Endometrium (tissue), 2 donors: ENCODE data around the gene SLC37A1.

Source experiments
- FAIRE-seq: peaks from 2 replicates; lab custom pipeline; 2012; peaks lifted over from hg19 to GRCh38; lab: Jason Lieb, UNC
- donor health status: control.
- donor health status: control.

SLC37A1 gene

DNA sequence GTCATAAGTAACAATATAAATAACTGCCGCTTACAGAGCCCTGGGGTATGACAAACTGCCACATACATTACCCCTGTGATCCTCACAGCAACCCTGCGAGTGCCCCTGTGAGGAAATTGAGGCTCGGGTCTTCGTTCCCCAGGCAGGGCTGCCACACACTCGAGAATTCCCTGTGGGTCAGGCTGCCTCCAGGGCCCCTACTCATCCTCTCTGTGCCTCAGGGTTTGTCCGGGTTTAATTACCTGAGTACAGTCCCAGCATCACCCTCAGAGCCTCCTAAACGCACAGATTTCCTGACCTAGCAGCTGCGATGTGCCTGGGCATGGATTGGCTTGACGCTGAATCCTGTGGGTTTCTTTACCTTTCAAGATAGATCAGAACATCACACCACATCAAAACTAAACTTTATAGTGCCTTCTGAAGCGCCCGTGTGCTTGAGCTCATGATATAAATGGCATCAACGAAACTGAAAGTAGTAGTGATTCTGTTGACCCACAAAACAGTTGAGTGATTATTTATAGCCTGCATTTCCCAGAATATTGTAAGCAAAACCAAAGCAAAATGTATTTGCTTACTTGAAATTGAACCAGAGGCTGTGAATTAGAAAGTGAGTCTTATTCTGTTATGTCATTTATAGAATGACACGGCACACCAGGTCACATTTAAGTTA, 14.0 kb downstream of the SLC37A1 start:
- FAIRE-seq: no peak

- no peak for FAIRE-seq
Observed at GRCh38 chr21:42530167-42530518, 16.5 kb downstream of the SLC37A1 start.

DNA sequence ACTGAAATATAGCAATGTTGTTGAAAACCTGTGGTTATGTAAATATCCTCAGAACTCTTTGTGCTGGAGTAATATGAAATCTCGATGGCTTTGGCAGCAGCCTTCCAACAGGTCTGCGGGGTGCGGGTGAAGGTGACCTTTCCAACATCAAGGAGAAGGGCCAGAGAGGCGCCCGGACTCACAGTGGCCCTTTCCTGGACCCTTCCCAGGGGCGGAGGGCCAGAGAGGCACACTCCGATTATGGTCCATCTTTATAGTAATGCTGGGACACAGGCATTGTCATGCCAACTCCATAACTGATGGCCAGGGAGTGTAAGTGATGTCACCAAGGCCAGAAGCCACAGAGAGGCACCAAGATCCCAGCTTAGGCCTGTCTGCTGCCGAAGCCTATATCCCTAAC, 18.1 kb downstream of the SLC37A1 start:
- no peak for FAIRE-seq

DNA sequence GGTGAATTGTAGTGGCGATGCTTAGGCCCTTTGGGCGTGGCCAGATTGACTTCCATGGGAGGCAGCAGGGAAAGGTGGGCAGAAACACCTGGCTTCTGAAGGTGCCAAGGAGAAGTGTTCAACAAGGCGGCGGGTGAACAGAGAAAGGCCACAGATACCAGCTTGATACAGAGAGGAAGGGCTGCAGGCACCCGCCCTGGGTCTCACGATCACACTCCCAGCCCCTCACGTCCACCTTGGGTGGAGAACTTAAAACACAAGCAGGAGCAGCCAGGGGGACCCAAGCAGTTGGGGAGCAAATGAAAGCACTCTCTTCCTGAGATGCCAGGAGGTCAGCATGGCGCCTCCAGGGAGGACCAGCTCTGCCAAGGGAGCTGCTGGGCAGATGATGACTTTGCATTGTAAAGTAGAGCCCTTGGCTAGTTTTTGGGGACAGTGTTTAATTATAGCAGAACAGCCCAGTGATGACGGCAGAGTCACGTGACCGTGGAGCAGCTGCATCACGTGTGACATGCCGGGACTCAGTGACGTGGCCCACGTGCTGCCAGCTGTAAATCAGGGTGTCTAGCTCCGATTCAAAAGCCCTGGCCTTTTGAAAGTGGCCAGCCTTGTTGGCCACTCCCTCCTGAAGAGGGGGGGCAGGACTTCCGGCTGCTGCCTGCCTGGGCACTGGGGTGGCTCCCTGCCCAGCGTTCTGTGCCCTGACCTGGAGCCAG, 19.0 kb downstream of the SLC37A1 start:
- FAIRE-seq: no peak

- FAIRE-seq: no peak
Observed at GRCh38 chr21:42533306-42533962, 19.8 kb downstream of the SLC37A1 start.

- FAIRE-seq: no peak
Observed at GRCh38 chr21:42533963-42534355, 20.3 kb downstream of the SLC37A1 start.

DNA sequence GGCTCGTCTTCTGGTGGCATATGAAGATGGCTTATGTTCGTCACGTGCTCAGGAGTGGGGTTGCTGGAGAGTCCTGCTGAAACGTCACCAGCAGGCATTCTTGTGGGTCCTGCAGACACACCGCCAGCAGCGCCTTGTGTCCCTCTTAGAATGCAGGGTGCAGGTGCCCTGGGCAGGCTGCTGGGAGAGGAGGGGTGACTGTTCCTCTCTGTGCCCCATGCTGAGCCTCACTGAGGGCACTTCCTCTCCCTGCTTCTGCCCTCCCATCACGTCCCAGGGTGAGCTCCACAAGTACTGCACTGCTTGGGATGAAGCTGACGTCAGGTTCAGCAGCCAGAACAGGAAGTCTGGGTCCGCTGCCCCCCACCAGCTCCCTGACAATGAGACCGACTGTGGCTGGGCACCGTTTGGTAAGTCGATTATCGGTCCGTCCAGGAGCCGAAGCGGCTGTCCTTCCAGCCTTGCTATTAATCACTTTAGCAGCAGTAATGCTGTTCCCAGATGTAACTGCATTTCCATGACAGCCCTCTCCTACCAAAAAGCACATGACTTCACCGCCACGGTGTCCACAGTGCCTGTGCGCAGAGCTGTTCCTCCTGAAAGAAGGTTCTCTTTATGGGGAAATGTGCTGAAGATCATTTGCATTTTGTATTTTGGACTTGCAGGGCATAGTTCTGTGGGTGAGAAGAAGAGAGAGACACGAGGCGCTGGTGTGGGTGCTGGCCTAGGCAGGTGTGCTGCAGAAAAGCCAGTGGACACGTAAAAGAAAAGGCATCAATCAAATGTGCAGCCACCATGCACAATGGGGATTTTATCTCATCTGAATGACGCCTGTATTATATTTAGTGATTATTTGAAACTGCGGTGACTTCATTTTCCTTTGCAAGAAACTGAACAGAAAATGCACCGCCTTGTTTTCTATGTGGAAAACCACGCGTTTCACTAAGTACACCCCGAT, 21.0 kb downstream of the SLC37A1 start:
- no peak for FAIRE-seq

- FAIRE-seq: no peak
Observed at GRCh38 chr21:42535602-42536171, 22.0 kb downstream of the SLC37A1 start.

DNA sequence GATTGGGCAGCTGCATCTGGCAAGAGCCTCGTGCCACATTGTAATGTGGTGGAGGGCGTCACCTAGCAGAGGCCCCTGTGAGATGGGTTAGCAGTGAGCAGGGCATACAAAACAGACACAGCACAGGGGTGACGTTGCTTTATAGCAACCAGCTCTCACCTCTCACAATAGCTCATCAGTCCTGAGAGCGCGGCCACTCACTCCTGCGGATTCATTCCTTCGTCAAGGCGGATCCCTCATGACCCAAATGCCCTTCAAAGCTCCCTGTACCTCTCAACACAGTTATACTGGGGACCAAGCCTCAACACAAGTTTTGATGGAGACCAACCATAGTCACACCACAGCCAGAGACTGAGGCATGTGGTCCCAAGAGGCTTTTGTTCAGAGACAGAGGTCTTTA, 22.9 kb downstream of the SLC37A1 start:
- no peak for FAIRE-seq

- FAIRE-seq: no peak
Observed at GRCh38 chr21:42537106-42537742, 23.6 kb downstream of the SLC37A1 start.

DNA sequence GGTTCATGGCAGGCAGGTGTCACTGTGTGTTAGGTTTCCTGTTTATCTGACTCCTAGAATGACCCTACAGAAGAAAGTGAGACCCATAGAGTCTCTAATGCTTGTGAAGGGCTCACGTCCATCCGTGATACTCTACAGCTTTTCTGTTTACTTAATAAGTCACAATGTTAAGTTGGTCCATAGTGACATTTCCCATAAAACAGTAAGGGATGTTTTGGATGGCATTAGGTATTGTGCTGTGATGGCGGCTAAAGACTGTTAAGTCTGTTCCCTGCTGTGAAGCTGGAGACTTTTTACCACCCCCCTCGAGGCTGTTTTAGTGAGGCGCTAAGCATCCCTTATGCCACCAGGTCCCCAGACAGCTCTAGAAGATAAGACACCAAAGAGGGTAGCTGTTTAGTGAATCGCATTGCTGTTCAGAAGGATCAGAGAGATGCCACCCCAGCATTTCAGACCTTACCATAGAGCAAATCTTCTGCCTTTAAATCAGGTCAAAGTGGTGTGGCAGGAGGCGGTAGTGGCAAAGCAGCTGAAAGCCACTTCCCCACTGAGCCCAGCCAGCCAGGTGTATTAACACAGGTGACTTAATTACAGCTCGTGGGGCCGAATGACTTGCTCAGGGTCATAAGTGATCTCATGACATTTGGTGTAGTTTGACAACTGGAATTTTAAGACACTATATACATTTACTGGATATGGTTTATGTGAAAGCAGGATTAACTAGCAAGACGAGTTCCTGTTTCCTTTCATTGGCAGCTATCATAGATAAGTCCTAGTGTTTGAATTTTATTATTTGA, 25.0 kb downstream of the SLC37A1 start:
- FAIRE-seq: no peak

DNA sequence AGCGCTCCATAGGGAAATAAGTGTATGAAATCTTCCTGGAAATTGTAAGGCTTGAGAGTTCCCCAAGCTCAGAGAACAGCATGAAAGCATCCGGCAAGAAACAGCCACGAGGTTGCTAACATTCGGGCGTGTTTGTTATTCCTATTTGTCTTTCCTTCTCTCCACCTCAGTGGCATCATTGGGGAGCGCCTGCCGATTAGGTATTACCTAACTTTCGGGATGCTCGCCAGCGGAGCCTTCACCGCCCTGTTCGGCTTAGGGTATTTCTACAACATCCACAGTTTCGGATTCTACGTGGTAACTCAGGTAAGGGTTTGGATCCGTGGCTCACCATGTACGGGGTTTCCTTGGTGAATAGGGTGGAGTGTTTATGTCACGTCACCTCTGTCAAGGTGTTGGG, 25.7 kb downstream of the SLC37A1 start:
- FAIRE-seq: no peak

GRCh38 chr21:42539931-42540343, 26.3 kb downstream of the SLC37A1 start:
- FAIRE-seq: no peak

DNA sequence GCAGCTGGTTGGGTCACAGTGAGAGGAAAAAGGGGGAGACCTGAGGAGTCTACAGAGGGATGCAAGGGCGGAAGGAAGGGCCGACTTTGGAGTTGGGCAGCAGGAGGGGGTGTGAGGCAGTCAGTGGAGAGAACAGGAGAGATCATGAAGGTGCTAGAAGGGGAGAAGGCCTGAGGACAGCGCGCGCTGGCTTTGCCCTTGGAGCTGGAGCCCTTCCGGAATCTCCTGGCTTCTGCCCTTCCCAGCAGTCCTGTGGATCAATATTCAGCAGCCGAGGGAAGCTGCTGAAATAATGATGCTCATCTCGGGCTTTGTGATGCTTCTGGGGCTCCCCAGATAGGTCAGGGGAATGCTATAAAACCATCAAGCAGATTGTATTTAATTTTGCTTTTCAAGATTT, 26.7 kb downstream of the SLC37A1 start:
- no peak for FAIRE-seq

- no peak for FAIRE-seq
Observed at GRCh38 chr21:42541174-42541573, 27.5 kb downstream of the SLC37A1 start.

DNA sequence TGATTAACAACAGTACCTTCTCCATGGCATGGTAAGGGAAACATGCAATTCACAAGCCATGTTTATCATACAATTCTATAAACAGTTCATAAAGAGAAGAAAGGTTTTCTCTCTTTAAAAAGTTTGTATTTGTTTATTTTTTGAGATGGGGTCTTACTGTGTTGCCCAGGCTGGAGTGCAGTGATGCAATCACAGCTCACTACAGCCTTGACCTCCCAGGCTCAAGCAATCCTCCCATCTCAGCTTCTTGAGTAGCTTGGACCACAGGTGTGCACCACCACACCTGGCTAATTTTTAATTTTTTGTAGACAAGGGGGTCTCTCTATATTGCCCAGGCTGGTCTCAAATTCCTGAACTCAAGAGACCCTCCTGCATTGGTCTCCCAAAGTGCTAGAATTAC, 28.0 kb downstream of the SLC37A1 start:
- FAIRE-seq: no peak

- no peak for FAIRE-seq
Observed at GRCh38 chr21:42542196-42542595, 28.5 kb downstream of the SLC37A1 start.

GRCh38 chr21:42542596-42542995, 28.9 kb downstream of the SLC37A1 start:
- FAIRE-seq: no peak

- FAIRE-seq: no peak
Observed at GRCh38 chr21:42543106-42543847, 29.6 kb downstream of the SLC37A1 start.

- no peak for FAIRE-seq
Observed at GRCh38 chr21:42544544-42544943, 30.9 kb downstream of the SLC37A1 start.
